ENCODE data around the gene ECI2. TPM values are rescaled to one million over a fixed set of nuclear protein-coding genes. Genes with fewer than 3 reads are reported as not detected.
A peak's percentile ranks its signal among the peaks of the same experiment; 100 is the strongest.

The ECI2 gene
- total and polyA plus RNA-seq, 2 of the 13 experiments (the other 11 are each of a cell fraction or from before 2014, with no cell fraction given): 78.5 to 228 TPM

DNA sequence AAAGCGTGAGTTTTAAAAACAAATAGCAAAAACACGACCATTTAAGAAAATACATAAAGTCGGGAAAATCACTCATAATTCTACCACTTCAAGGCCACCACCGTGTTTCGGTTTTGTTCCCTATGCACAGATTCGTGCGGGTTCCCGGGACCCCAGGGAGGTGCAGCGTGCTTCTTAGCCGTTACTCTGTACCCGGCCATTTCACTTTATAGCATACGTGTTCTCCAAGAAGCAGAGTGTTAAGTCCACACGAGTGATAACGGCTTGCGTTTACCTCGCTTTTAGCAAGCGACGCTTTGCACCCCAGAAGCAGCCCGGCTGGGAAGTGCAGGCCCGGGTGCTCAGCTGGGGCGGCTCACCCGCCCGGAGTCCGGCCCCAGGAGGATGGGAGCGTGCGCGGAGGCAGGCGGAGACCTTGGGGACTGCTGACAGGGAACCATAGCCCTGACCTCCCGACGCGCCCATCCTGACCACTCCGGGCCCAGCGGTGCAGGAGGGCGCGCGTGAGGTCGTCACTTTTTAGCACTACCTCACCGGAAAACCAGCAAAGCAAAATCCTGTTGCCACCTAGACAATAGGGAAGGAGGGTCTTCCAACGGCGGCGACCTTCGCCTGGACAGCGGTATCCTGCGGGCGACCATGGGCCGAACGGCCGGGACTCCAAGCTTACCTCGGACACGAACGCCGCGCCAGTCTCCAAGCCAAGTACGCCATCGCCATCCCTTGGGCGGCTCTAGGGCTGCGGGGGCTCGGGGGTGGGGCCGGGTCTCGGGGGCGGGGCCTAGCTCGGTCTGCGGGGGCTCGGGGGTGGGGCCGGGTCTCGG lies at the start of gene ECI2 (continued):
- TF ChIP-seq, protein P1, sequence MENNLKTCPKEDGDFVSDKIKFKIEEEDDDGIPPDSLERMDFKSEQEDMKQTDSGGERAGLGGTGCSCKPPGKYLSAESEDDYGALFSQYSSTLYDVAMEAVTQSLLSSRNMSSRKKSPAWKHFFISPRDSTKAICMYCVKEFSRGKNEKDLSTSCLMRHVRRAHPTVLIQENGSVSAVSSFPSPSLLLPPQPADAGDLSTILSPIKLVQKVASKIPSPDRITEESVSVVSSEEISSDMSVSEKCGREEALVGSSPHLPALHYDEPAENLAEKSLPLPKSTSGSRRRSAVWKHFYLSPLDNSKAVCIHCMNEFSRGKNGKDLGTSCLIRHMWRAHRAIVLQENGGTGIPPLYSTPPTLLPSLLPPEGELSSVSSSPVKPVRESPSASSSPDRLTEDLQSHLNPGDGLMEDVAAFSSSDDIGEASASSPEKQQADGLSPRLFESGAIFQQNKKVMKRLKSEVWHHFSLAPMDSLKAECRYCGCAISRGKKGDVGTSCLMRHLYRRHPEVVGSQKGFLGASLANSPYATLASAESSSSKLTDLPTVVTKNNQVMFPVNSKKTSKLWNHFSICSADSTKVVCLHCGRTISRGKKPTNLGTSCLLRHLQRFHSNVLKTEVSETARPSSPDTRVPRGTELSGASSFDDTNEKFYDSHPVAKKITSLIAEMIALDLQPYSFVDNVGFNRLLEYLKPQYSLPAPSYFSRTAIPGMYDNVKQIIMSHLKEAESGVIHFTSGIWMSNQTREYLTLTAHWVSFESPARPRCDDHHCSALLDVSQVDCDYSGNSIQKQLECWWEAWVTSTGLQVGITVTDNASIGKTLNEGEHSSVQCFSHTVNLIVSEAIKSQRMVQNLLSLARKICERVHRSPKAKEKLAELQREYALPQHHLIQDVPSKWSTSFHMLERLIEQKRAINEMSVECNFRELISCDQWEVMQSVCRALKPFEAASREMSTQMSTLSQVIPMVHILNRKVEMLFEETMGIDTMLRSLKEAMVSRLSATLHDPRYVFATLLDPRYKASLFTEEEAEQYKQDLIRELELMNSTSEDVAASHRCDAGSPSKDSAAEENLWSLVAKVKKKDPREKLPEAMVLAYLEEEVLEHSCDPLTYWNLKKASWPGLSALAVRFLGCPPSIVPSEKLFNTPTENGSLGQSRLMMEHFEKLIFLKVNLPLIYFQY (CRISPR knock-in tag; IDR thresholded peaks at IDR 0.05; ENCODE audit: borderline replicate concordance): no peak; the same call in 1 of the 2 replicates
- TF ChIP-seq ZNF33A (CRISPR knock-in tag; IDR thresholded peaks at IDR 0.05; ENCODE audit: borderline replicate concordance): 0 out of 2 replicates have a peak, but pooled peaks have one; percentile 14
- TF ChIP-seq ZFP62 (CRISPR knock-in tag; IDR thresholded peaks at IDR 0.05): no peak
- TF ChIP-seq ZNF143 (CRISPR knock-in tag; IDR thresholded peaks at IDR 0.05): peak; percentile 38; the same call in 1 of the 2 replicates
- no peak for TF ChIP-seq RFX1 (IDR thresholded peaks at IDR 0.05)
- TF ChIP-seq TP53 (CRISPR knock-in tag; conservative IDR thresholded peaks at IDR 0.05): peak; percentile 55
- TF ChIP-seq NPAS2 (CRISPR knock-in tag; IDR thresholded peaks at IDR 0.05; ENCODE audit: borderline replicate concordance): no peak
- TF ChIP-seq, protein P2, sequence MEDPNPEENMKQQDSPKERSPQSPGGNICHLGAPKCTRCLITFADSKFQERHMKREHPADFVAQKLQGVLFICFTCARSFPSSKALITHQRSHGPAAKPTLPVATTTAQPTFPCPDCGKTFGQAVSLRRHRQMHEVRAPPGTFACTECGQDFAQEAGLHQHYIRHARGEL (CRISPR knock-in tag; IDR thresholded peaks at IDR 0.05): no peak
- TF ChIP-seq ZNF432 (CRISPR knock-in tag; IDR thresholded peaks at IDR 0.05; ENCODE audit: borderline replicate concordance): no peak
- TF ChIP-seq ZFYVE20 (CRISPR knock-in tag; IDR thresholded peaks at IDR 0.05; ENCODE audit: borderline replicate concordance, low read depth): no peak
- TF ChIP-seq, protein P3, sequence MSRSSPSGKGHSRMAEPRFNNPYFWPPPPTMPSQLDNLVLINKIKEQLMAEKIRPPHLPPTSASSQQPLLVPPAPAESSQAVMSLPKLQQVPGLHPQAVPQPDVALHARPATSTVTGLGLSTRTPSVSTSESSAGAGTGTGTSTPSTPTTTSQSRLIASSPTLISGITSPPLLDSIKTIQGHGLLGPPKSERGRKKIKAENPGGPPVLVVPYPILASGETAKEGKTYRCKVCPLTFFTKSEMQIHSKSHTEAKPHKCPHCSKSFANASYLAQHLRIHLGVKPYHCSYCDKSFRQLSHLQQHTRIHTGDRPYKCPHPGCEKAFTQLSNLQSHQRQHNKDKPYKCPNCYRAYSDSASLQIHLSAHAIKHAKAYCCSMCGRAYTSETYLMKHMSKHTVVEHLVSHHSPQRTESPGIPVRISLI (CRISPR knock-in tag; IDR thresholded peaks at IDR 0.05; ENCODE audit: borderline replicate concordance): peak; percentile 42; the same call in 1 of the 2 replicates
- no peak for TF ChIP-seq CBX2 (IDR thresholded peaks at IDR 0.05; ENCODE audit: low read depth, low read length)
- TF ChIP-seq CBX2 (CRISPR knock-in tag; IDR thresholded peaks at IDR 0.05; ENCODE audit: low read depth): no peak
- TF ChIP-seq GTF2F1 (IDR thresholded peaks at IDR 0.05; ENCODE audit: low read length): no peak
- peak; percentile 42; the same call in 1 of the 2 replicates for TF ChIP-seq NFKBIZ (CRISPR knock-in tag; IDR thresholded peaks at IDR 0.05)
- TF ChIP-seq RELA (CRISPR knock-in tag; IDR thresholded peaks at IDR 0.05): no peak
- no peak for TF ChIP-seq JUNB (CRISPR knock-in tag; IDR thresholded peaks at IDR 0.05; ENCODE audit: borderline replicate concordance)
- peak; percentile 59; the same call in 1 of the 2 replicates for TF ChIP-seq SPEN (CRISPR knock-in tag; IDR thresholded peaks at IDR 0.05; ENCODE audit: low read depth)
- no peak for TF ChIP-seq ATM (IDR thresholded peaks at IDR 0.05; ENCODE audit: borderline replicate concordance)
- TF ChIP-seq ZNF234 (CRISPR knock-in tag; conservative IDR thresholded peaks at IDR 0.05): peak; percentile 90; the same call in 1 of the 2 replicates
- TF ChIP-seq, protein P4, sequence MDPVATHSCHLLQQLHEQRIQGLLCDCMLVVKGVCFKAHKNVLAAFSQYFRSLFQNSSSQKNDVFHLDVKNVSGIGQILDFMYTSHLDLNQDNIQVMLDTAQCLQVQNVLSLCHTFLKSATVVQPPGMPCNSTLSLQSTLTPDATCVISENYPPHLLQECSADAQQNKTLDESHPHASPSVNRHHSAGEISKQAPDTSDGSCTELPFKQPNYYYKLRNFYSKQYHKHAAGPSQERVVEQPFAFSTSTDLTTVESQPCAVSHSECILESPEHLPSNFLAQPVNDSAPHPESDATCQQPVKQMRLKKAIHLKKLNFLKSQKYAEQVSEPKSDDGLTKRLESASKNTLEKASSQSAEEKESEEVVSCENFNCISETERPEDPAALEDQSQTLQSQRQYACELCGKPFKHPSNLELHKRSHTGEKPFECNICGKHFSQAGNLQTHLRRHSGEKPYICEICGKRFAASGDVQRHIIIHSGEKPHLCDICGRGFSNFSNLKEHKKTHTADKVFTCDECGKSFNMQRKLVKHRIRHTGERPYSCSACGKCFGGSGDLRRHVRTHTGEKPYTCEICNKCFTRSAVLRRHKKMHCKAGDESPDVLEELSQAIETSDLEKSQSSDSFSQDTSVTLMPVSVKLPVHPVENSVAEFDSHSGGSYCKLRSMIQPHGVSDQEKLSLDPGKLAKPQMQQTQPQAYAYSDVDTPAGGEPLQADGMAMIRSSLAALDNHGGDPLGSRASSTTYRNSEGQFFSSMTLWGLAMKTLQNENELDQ (CRISPR knock-in tag; IDR thresholded peaks at IDR 0.05; ENCODE audit: borderline replicate concordance): no peak
- no peak for TF ChIP-seq CREB1 (IDR thresholded peaks at IDR 0.05)
- no peak for TF ChIP-seq CREB1 (CRISPR knock-in tag; IDR thresholded peaks at IDR 0.05)

Measured in HepG2 (cell line).